Activated naive CD4-positive, alpha-beta T cell treated with anti-CD3 and anti-CD28 coated beads for 36 hours (primary cell): ENCODE results near the gene SORCS3. TPM values are rescaled to one million over a fixed set of nuclear protein-coding genes. Genes with fewer than 3 reads are reported as not detected.

Experiments
- CTCF ChIA-PET: fragments of 350-600 bp; sonication (Branson Sonifier 250); formaldehyde crosslinking; loops from one replicate; lab custom pipeline; 2021; ENCODE audit warnings: antibody characterized with exemption; lab: Charles Lee
- DNase-seq: peaks from one replicate; pipeline ENCODE4 v3.0.0-alpha.2; 2020
- H3K27ac Mint-ChIP-seq: one replicate; pipeline ENCODE4 v1.8.0; 2021; ENCODE audit warnings: mild to moderate bottlenecking, mixed read lengths
- H3K27me3 Mint-ChIP-seq: one replicate; pipeline ENCODE4 v1.8.0; 2021; ENCODE audit warnings: low read depth, mixed read lengths
- H3K36me3 Mint-ChIP-seq: one replicate; pipeline ENCODE4 v1.8.0; 2021; ENCODE audit warnings: low read depth, mixed read lengths
- H3K4me1 Mint-ChIP-seq: one replicate; pipeline ENCODE4 v1.8.0; 2021; ENCODE audit warnings: low read depth, mixed read lengths
- H3K4me3 Mint-ChIP-seq: one replicate; pipeline ENCODE4 v1.8.0; 2021; ENCODE audit warnings: mild to moderate bottlenecking, moderate library complexity, mixed read lengths
- H3K9me3 Mint-ChIP-seq: one replicate; pipeline ENCODE4 v1.8.0; 2021; ENCODE audit warnings: mixed read lengths
- intact Hi-C: fragments of 100-400 bp; cut with micrococcal nuclease; formaldehyde crosslinking; loops from one replicate; pipeline ENCODE4 v1.15.1; 2023
- total RNA-seq, 2 experiments: library from RNA; stranded (reverse); gene quantifications; one replicate each; pipeline ENCODE4 v1.2.3, GENCODE V29; 2021

SORCS3 gene
- total RNA-seq, 2 experiments from 2014 or later, result not detected

- CTCF ChIA-PET, result no interaction called here
- Mint-ChIP-seq H3K27me3 (no peaks in the 10 kb centered on the region), H3K27ac (no peak overlapping the region), H3K4me3 (no peak overlapping the region), H3K9me3 (no peaks in the 10 kb centered on the region), H3K4me1 (peaks cover 5% of the 10 kb centered on the region), H3K36me3 (no peaks in the 10 kb centered on the region)
- no peak for DNase-seq
- intact Hi-C loops, result loop anchor here (10.0 kb wide), 1 partner anchor 726 kb away; no protein-coding TSS in a partner anchor
Measured at GRCh38 chr10:105068497-105068896, 427.4 kb downstream of the SORCS3 start.

GRCh38 chr10:105070249-105070648 is 429.2 kb downstream of the SORCS3 start:
- intact Hi-C loops, result no loop called here
- H3K4me1 Mint-ChIP-seq, result no peaks in the 10 kb centered on the region
- no peaks in the 10 kb centered on the region for H3K9me3 Mint-ChIP-seq
- CTCF ChIA-PET, result interaction anchor here (1.2 kb wide), 1 partner anchor 8 kb away, joined by 3 read pairs; no protein-coding TSS in a partner anchor
- DNase-seq, result no peak
- H3K27me3 Mint-ChIP-seq, result no peaks in the 10 kb centered on the region
- no peak overlapping the region for H3K27ac Mint-ChIP-seq
- H3K4me3 Mint-ChIP-seq, result no peak overlapping the region
- H3K36me3 Mint-ChIP-seq, result no peaks in the 10 kb centered on the region

- no peak for DNase-seq
- no peaks in the 10 kb centered on the region for H3K9me3 Mint-ChIP-seq
- no peak overlapping the region for H3K4me3 Mint-ChIP-seq
- H3K27ac Mint-ChIP-seq, result no peak overlapping the region
- no peaks in the 10 kb centered on the region for H3K27me3 Mint-ChIP-seq
- no peaks in the 10 kb centered on the region for H3K36me3 Mint-ChIP-seq
- intact Hi-C loops, result no loop called here
- CTCF ChIA-PET, result interaction anchor here (1.2 kb wide), 1 partner anchor 9 kb away, joined by 3 read pairs; no protein-coding TSS in a partner anchor
- no peaks in the 10 kb centered on the region for H3K4me1 Mint-ChIP-seq
Measured at GRCh38 chr10:105070952-105071351, 429.9 kb downstream of the SORCS3 start.

GRCh38 chr10:105071980-105072379 is 430.9 kb downstream of the SORCS3 start:
- no peak for DNase-seq
- Mint-ChIP-seq H3K4me1 (no peaks in the 10 kb centered on the region), H3K27me3 (no peaks in the 10 kb centered on the region), H3K36me3 (no peaks in the 10 kb centered on the region), H3K27ac (no peak overlapping the region), H3K4me3 (no peak overlapping the region), H3K9me3 (no peaks in the 10 kb centered on the region)
- CTCF ChIA-PET, result no interaction called here
- intact Hi-C loops, result no loop called here

- CTCF ChIA-PET, result no interaction called here
- Mint-ChIP-seq H3K4me3 (no peak overlapping the region), H3K27ac (no peak overlapping the region), H3K27me3 (no peaks in the 10 kb centered on the region), H3K4me1 (no peaks in the 10 kb centered on the region), H3K9me3 (no peaks in the 10 kb centered on the region), H3K36me3 (no peaks in the 10 kb centered on the region)
- intact Hi-C loops, result no loop called here
- DNase-seq, result no peak
Measured at GRCh38 chr10:105073999-105074398, 432.9 kb downstream of the SORCS3 start.

GRCh38 chr10:105075031-105075430 is 433.9 kb downstream of the SORCS3 start:
- CTCF ChIA-PET, result no interaction called here
- Mint-ChIP-seq H3K36me3 (no peaks in the 10 kb centered on the region), H3K4me1 (no peaks in the 10 kb centered on the region)

GRCh38 chr10:105085980-105086379 is 444.9 kb downstream of the SORCS3 start:
- Mint-ChIP-seq H3K27ac (no peak overlapping the region), H3K36me3 (peaks cover 2% of the 10 kb centered on the region), H3K4me3 (no peak overlapping the region), H3K9me3 (no peaks in the 10 kb centered on the region), H3K4me1 (no peaks in the 10 kb centered on the region), H3K27me3 (no peaks in the 10 kb centered on the region)
- intact Hi-C loops, result no loop called here
- DNase-seq, result no peak
- CTCF ChIA-PET, result no interaction called here

More at GRCh38 chr10:105075031-105075430, 433.9 kb downstream of the SORCS3 start:
- no peak overlapping the region for H3K4me3 Mint-ChIP-seq
- no peak overlapping the region for H3K27ac Mint-ChIP-seq
- peak; percentile 7 for DNase-seq
- H3K27me3 Mint-ChIP-seq, result no peaks in the 10 kb centered on the region
- intact Hi-C loops, result no loop called here
- no peaks in the 10 kb centered on the region for H3K9me3 Mint-ChIP-seq

GRCh38 chr10:105094048-105094447 is 453.0 kb downstream of the SORCS3 start:
- DNase-seq, result no peak
- no peak overlapping the region for H3K27ac Mint-ChIP-seq
- H3K36me3 Mint-ChIP-seq, result peaks cover 2% of the 10 kb centered on the region
- CTCF ChIA-PET, result interaction anchor here (0.7 kb wide), 1 partner anchor 30 kb away, joined by 3 read pairs; no protein-coding TSS in a partner anchor
- H3K27me3 Mint-ChIP-seq, result no peaks in the 10 kb centered on the region
- no peak overlapping the region for H3K4me3 Mint-ChIP-seq
- intact Hi-C loops, result no loop called here
- no peaks in the 10 kb centered on the region for H3K9me3 Mint-ChIP-seq
- no peaks in the 10 kb centered on the region for H3K4me1 Mint-ChIP-seq

GRCh38 chr10:105096316-105096715 is 455.2 kb downstream of the SORCS3 start:
- Mint-ChIP-seq H3K27ac (no peak overlapping the region), H3K4me3 (no peak overlapping the region), H3K36me3 (no peaks in the 10 kb centered on the region), H3K4me1 (no peaks in the 10 kb centered on the region), H3K9me3 (no peaks in the 10 kb centered on the region), H3K27me3 (no peaks in the 10 kb centered on the region)
- intact Hi-C loops, result no loop called here
- CTCF ChIA-PET, result interaction anchor here (0.6 to 0.7 kb wide), 2 partner anchors 29 to 819 kb away, joined by 3 to 4 read pairs; no protein-coding TSS in a partner anchor
- no peak for DNase-seq

- intact Hi-C loops, result no loop called here
- peaks cover 6% of the 10 kb centered on the region for H3K36me3 Mint-ChIP-seq
- no peak for DNase-seq
- no peak overlapping the region for H3K4me3 Mint-ChIP-seq
- H3K9me3 Mint-ChIP-seq, result no peaks in the 10 kb centered on the region
- CTCF ChIA-PET, result no interaction called here
- H3K27ac Mint-ChIP-seq, result no peak overlapping the region
- H3K4me1 Mint-ChIP-seq, result no peaks in the 10 kb centered on the region
- no peaks in the 10 kb centered on the region for H3K27me3 Mint-ChIP-seq
Measured at GRCh38 chr10:105102977-105103376, 461.9 kb downstream of the SORCS3 start.

- Mint-ChIP-seq H3K27me3 (no peaks in the 10 kb centered on the region), H3K27ac (no peak overlapping the region), H3K4me1 (no peaks in the 10 kb centered on the region), H3K36me3 (peaks cover 6% of the 10 kb centered on the region), H3K4me3 (no peak overlapping the region), H3K9me3 (no peaks in the 10 kb centered on the region)
- CTCF ChIA-PET, result no interaction called here
- no peak for DNase-seq
- intact Hi-C loops, result no loop called here
Measured at GRCh38 chr10:105104297-105104696, 463.2 kb downstream of the SORCS3 start.

- CTCF ChIA-PET, result no interaction called here
- Mint-ChIP-seq H3K27ac (no peak overlapping the region), H3K4me1 (no peaks in the 10 kb centered on the region), H3K9me3 (no peaks in the 10 kb centered on the region), H3K27me3 (no peaks in the 10 kb centered on the region), H3K4me3 (no peak overlapping the region), H3K36me3 (peaks cover 6% of the 10 kb centered on the region)
- no peak for DNase-seq
- intact Hi-C loops, result no loop called here
Measured at GRCh38 chr10:105109164-105109563, 468.1 kb downstream of the SORCS3 start.

GRCh38 chr10:105112862-105113261 is 471.8 kb downstream of the SORCS3 start:
- peaks cover 4% of the 10 kb centered on the region for H3K9me3 Mint-ChIP-seq
- H3K4me1 Mint-ChIP-seq, result no peaks in the 10 kb centered on the region
- no peak overlapping the region for H3K4me3 Mint-ChIP-seq
- H3K27me3 Mint-ChIP-seq, result no peaks in the 10 kb centered on the region
- DNase-seq, result no peak
- H3K36me3 Mint-ChIP-seq, result peaks cover 2% of the 10 kb centered on the region
- CTCF ChIA-PET, result no interaction called here
- intact Hi-C loops, result no loop called here
- no peak overlapping the region for H3K27ac Mint-ChIP-seq
